ENCODE measurements around the gene TTYH1.
"Not testable (repeated sequence)": the region's sequence is repeated elsewhere in the genome, so short reads cannot be mapped to it uniquely, and the experiment has no call there.

TTYH1 gene

GRCh38 chr19:54464630-54465425 is 49.6 kb downstream of the TTYH1 start:
- no peak for TF ChIP-seq CTCF (IDR thresholded peaks at IDR 0.05; ENCODE audit: insufficient read depth, low read length, poor library complexity, severe bottlenecking)
- DNase-seq (ENCODE audit: extremely low read depth, insufficient read length): peak; percentile 93
- H3K36me3 ChIP-seq (ENCODE audit: control insufficient read depth, insufficient read depth, low read length): peaks cover 18% of the 10 kb centered on the region
- H3K4me3 ChIP-seq (replicated peaks; ENCODE audit: low read depth, low read length): peak overlapping the region; percentile 75
- H3K27me3 ChIP-seq (replicated peaks; ENCODE audit: control insufficient read depth, insufficient read depth, low read length): peaks cover 4% of the 10 kb centered on the region

- Histone ChIP-seq H3K36me3 (ENCODE audit: control insufficient read depth, insufficient read depth, low read length) (peaks cover 12% of the 10 kb centered on the region), H3K4me3 (replicated peaks; ENCODE audit: low read depth, low read length) (no peak overlapping the region), H3K27me3 (replicated peaks; ENCODE audit: control insufficient read depth, insufficient read depth, low read length) (peaks cover 5% of the 10 kb centered on the region)
- DNase-seq (ENCODE audit: extremely low read depth, insufficient read length): no peak
- no peak for TF ChIP-seq CTCF (IDR thresholded peaks at IDR 0.05; ENCODE audit: insufficient read depth, low read length, poor library complexity, severe bottlenecking)
Observed at GRCh38 chr19:54465426-54466109, 50.3 kb downstream of the TTYH1 start.

- H3K4me3 ChIP-seq (replicated peaks; ENCODE audit: low read depth, low read length); DNase-seq (ENCODE audit: extremely low read depth, insufficient read length); H3K27me3 ChIP-seq (replicated peaks; ENCODE audit: control insufficient read depth, insufficient read depth, low read length); H3K36me3 ChIP-seq (ENCODE audit: control insufficient read depth, insufficient read depth, low read length): not testable (repeated sequence)
Observed at GRCh38 chr19:54466110-54466480, 50.8 kb downstream of the TTYH1 start.

- H3K36me3 ChIP-seq (ENCODE audit: control insufficient read depth, insufficient read depth, low read length): no peaks in the 10 kb centered on the region
- no peak for DNase-seq (ENCODE audit: extremely low read depth, insufficient read length)
- no peak for TF ChIP-seq CTCF (IDR thresholded peaks at IDR 0.05; ENCODE audit: insufficient read depth, low read length, poor library complexity, severe bottlenecking)
- H3K4me3 ChIP-seq (replicated peaks; ENCODE audit: low read depth, low read length): no peak overlapping the region
- H3K27me3 ChIP-seq (replicated peaks; ENCODE audit: control insufficient read depth, insufficient read depth, low read length): peaks cover 5% of the 10 kb centered on the region
Observed at GRCh38 chr19:54469496-54469934, 54.3 kb downstream of the TTYH1 start.

- DNase-seq (ENCODE audit: extremely low read depth, insufficient read length): no peak
- Histone ChIP-seq H3K27me3 (replicated peaks; ENCODE audit: control insufficient read depth, insufficient read depth, low read length) (peaks cover 5% of the 10 kb centered on the region), H3K36me3 (ENCODE audit: control insufficient read depth, insufficient read depth, low read length) (no peaks in the 10 kb centered on the region), H3K4me3 (replicated peaks; ENCODE audit: low read depth, low read length) (no peak overlapping the region)
- TF ChIP-seq CTCF (IDR thresholded peaks at IDR 0.05; ENCODE audit: insufficient read depth, low read length, poor library complexity, severe bottlenecking): no peak
Observed at GRCh38 chr19:54470276-54470887, 55.1 kb downstream of the TTYH1 start.
